Measurements from ENCODE around the gene PDP2.

The PDP2 gene

GRCh38 chr16:66901626-66902025 lies 21.3 kb downstream of the PDP2 start:
- FAIRE-seq, result no peak
- DNase-seq (ENCODE audit: insufficient read length, low spot score), result no peak

DNA sequence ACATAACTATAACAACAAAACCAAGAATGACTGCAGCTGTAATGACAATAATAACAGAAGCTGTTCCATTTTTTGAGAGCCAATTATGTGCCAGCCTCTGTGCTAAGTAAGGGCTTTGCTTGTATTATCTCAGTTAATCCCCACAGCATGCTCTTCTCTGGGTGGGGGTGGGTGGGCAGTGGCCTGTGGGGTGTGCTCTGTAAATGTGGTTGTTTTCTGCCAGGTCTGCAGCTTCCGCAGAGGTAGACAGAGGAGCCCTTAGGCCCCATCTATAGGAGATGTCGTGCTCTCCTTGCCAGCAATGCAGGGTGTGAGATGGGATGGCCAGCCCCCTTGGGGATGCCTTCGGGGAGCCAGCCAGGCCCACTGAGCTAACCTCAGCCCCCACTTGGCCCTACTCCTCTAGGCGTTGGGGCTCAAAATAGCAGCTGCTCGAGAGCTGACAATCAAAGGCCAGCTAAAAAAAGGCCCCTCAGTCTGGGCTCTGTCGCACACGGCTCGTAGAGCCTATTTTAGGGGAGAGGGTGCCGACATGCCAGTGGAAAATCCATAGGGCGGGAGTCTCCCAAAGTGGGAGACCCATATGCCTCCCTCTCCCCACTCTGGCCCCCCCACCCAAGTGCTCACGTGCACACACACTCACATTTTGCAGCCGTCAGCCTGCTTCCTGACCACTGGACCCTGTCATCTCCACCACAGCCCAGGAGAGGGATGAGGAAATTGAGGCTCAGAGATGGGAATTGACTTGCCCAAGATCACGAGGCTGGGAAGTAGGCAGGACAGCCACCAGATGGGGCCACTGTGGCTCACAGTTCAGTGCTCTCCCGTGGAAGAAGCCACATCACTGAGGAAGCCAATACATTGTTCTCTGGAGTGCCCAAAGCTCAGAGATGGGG lies 22.6 kb downstream of the PDP2 start:
- FAIRE-seq (no peak), DNase-seq (ENCODE audit: insufficient read length, low spot score) (no peak)

DNA sequence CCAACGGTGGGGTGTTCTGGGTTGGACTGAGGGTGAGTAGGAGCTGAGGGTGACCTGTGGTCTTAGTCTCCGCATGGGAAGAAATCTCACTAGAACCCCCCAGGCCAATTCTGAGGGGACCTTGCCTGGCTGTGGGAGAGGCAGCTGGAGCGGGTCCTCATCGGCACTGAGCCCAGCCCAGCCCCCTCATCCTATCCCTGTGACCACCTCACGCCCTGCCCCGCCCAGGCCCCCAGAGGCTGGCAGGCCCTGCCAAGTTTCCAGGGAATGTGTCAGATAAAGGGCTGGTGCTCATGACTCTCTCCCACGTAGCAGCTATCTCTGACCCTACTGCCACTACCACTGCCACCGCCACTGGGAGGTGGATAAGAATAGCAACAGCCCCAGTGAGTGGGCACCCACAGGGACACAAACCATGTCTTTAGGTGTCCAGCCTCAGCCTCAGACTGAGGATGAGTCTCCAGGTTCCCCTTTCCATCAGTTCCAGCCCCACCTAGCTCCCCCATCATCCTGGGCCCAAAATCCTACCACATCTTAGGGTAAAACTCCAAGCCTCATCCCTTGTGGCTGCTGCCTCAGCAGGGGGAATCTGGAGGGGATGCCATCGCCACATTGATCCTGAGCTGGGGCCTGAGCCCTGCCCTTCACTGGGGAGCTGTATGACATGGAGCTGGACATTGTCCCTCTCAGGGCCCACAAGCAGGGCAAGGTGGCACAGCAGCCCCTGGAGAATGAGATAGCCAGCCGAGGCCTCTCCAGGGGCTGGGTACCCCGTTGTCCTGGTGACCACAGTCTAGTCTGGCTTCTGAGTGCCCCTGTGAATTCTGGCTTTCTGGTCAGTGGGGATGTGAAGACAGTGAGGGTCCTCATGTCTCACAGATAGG lies 23.5 kb downstream of the PDP2 start:
- DNase-seq (ENCODE audit: insufficient read length, low spot score), result no peak
- no peak for FAIRE-seq

- DNase-seq (ENCODE audit: insufficient read length, low spot score), result no peak
- FAIRE-seq, result no peak
Observed at GRCh38 chr16:66904428-66904845, 24.1 kb downstream of the PDP2 start.

DNA sequence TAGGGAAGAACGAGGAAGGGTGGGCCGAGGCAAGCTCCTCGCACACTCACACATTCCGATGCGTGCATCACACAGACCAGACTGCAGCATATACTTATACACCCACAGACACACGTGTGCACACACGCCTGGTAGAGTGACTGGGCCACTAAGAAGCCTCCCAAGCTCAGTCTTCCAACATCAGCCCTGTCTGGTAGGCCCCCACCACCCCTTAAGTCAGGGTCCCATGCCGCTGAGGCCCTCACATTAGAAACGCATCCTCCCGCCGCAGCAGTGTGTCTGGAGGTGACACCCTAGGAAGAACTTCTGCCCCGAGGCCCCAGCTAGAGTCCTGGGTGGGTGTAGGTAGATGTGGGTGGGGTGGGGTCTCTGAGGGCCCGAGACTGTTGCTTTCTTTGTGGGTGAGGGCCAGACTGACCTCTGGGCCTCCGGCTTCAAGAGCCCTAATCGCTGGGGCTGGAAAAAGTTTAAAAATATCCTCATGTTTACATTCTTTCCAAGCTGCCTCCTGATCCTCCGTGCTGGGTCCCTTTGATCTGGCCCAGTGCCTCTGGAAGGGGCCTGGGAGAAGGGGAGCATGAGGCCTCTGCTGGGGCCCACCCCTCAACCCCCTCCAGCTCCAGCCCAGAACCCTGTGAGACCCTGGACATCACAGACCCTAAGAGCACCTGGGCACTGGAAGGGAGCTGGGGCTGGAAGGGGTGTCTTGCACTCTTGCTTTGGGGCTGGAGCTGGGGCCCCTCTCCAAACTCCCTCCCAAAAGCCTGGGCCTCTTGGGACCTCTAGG lies 24.7 kb downstream of the PDP2 start:
- DNase-seq (ENCODE audit: insufficient read length, low spot score) (no peak), FAIRE-seq (no peak)

GRCh38 chr16:66905633-66906539 lies 25.6 kb downstream of the PDP2 start:
- DNase-seq (ENCODE audit: insufficient read length, low spot score) (no peak), FAIRE-seq (no peak)

- no peak for FAIRE-seq
Observed at GRCh38 chr16:66906916-66907836, 26.9 kb downstream of the PDP2 start.

DNA sequence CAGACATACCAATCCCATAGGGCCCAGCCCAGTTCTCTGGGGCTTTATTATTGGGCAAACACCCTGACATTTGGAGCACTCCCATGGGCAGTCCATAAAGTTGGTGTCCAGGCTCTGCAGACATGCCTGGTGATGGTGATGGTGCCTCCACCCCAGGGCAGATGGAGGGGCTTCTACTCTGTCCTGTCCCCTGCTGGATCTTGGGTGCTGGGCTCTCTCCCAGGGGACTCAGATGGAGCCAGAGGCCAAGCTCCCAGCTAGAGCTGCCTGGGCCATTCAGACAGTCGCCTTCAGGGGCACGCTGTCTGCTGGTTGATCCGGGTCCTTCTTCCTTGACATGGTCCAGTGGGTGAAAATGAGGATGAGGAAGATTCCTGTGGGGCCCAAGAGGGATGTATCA lies 27.8 kb downstream of the PDP2 start:
- no peak for FAIRE-seq
- no peak for DNase-seq (ENCODE audit: insufficient read length, low spot score)

More at GRCh38 chr16:66906916-66907836, 26.9 kb downstream of the PDP2 start:
- no peak for DNase-seq (ENCODE audit: insufficient read length, low spot score)

GRCh38 chr16:66908762-66909559 lies 28.6 kb downstream of the PDP2 start:
- DNase-seq (ENCODE audit: insufficient read length, low spot score), result no peak
- no peak for FAIRE-seq

- FAIRE-seq (no peak), DNase-seq (ENCODE audit: insufficient read length, low spot score) (no peak)
Observed at GRCh38 chr16:66910175-66910940, 30.0 kb downstream of the PDP2 start.

DNA sequence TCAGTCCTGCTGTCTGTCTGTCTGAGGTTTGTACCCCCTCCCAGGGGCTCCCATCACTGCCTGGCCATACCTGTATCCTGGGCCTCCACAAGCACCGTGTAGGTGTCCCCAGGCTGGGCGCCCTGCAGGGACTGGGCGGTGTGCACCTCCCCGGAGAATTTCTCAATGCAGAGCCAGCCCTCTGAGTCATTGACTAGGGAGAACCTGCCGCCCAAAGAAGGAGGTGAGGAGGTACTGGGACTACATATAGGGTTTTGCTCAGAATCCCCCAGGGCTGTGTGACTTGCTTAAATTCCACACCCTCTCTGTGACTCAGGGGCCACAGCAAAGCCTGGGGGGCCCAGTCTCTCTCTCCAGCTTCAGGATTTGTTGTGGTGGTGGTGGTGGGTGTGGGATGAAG lies 30.8 kb downstream of the PDP2 start:
- FAIRE-seq (no peak), DNase-seq (ENCODE audit: insufficient read length, low spot score) (no peak)

GRCh38 chr16:66911801-66912200 lies 31.5 kb downstream of the PDP2 start:
- no peak for DNase-seq (ENCODE audit: insufficient read length, low spot score)
- FAIRE-seq, result no peak

DNA sequence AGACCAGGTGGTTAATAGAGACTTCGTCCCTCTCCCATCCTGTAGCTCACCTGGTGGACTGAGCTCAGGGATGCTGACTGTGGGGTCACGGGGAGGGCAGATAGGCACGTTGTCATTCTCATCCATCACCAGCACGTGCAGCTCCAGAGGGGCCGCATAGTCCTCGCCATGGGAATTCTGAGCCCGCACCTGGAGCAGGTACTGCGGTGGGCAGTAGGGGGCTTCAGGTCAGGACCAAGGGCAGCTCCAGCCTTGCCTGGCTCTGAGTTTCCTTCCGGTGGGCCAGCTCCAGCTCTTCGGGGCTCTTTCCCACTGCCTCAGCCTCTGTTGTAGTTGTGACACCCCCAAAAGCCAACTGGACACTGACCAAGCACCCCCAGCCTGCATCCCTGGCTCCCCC lies 32.8 kb downstream of the PDP2 start:
- no peak for FAIRE-seq

DNA sequence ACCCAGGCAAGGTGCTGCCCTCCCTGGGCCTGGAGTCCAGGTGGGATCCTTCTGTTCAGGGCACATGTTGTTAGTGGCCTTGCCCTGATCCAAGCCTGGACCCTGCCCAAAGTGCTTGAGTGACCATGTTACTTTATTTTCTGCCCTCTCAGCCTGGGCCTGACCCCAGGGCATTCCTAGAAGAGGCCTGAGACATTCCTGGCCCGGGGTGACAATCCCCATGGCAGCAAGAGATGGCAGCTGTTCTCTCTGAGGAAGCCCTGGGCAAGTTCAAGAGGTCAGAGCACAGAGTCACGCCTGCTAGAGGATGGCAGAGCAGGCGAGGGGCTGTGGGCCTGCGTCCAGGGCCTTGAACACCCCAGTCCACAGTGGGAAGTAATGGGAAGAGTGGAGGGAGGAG lies 33.4 kb downstream of the PDP2 start:
- no peak for FAIRE-seq

More for the DNA sequence above, 32.8 kb downstream of the PDP2 start:
- DNase-seq (ENCODE audit: insufficient read length, low spot score), result no peak

DNA sequence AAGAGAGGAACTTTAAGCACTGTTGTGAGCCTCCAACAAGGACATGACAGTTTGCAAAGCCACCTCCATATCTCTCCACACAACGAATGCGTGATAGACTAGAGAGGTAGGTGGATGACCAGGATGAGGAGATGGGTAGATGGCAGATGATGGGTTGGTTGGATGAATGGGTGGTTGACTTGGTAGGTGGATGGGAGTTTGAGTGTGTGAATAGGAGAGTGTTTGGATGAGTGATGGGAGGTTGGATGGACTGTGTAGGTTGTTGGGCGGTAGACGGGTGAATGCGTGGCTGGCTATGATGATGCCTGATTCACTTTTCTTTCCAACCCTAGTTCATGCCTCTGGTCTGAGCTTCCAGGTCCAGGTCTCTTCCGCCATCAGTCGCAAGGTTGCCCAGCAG lies 34.2 kb downstream of the PDP2 start:
- FAIRE-seq (peak; percentile 83), DNase-seq (ENCODE audit: insufficient read length, low spot score) (no peak)

More for the DNA sequence above, 33.4 kb downstream of the PDP2 start:
- DNase-seq (ENCODE audit: insufficient read length, low spot score), result no peak

DNA sequence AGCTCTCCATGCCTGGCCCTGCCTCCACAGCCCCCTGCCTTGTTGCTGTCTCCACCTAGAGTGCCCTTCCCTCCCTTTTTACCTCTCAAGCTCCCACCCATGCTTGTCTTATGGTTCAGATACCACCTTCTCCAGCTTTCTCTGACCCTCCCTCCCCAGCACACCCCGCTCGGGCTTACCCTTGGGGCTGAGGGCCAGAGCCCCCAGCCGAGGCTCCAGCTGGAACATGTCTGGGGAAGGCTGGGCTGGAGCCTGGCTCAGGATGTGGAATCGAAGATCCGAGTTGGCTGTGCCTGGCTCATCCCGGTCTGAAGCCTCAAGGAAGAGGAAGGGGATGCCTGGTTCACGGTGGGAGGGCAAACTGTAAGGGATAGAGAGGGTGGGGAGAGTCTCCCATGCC lies 34.7 kb downstream of the PDP2 start:
- DNase-seq (ENCODE audit: insufficient read length, low spot score) (no peak), FAIRE-seq (no peak)

GRCh38 chr16:66916518-66916917 lies 36.2 kb downstream of the PDP2 start:
- DNase-seq (ENCODE audit: insufficient read length, low spot score), result no peak
- FAIRE-seq, result no peak

Data from HTR-8/SVneo (cell line).